ENCODE results near the gene LRRC41. TPM values are rescaled to one million over a fixed set of nuclear protein-coding genes. Genes with fewer than 3 reads are reported as not detected.

LRRC41 gene
- total RNA-seq, 2 experiments from 2014 or later: 23.0 to 24.3 TPM

GRCh38 chr1:46285730-46286477, 17.5 kb downstream of the LRRC41 start:
- no peak overlapping the region for H3K4me3 Mint-ChIP-seq

GRCh38 chr1:46284597-46285564, 18.5 kb downstream of the LRRC41 start:
- POLR2A ChIA-PET: interaction anchor here (0.9 to 1.6 kb wide), 3 partner anchors 18 to 56 kb away, joined by 3 to 5 read pairs (median 5); partner anchors contain the start of genes LRRC41 and UQCRH
- CTCF ChIA-PET: interaction anchor here (0.9 kb wide), 1 partner anchor 63 kb away, joined by 3 read pairs; no protein-coding TSS in a partner anchor
- peaks cover 35% of the 10 kb centered on the region for H3K36me3 ChIP-seq (ENCODE audit: insufficient read depth, low read length)

More at GRCh38 chr1:46285730-46286477, 17.5 kb downstream of the LRRC41 start:
- ATAC-seq (ENCODE audit: poor library complexity): peak; percentile 77
- peaks cover 72% of the 10 kb centered on the region for H3K36me3 Mint-ChIP-seq (ENCODE audit: low read depth)
- no peaks in the 10 kb centered on the region for H3K9me3 Mint-ChIP-seq
- H3K36me3 ChIP-seq (ENCODE audit: insufficient read depth, low read length): peaks cover 25% of the 10 kb centered on the region
- CTCF ChIA-PET: interaction anchor here (0.6 to 1.3 kb wide), 4 partner anchors 17 to 121 kb away, joined by 3 to 5 read pairs (median 4); no protein-coding TSS in a partner anchor
- TF ChIP-seq CTCF (IDR thresholded peaks at IDR 0.05): no peak
- peaks cover 14% of the 10 kb centered on the region for H3K4me1 Mint-ChIP-seq (ENCODE audit: low read depth)
- no peak overlapping the region for H3K4me3 ChIP-seq (ENCODE audit: low read length)
- H3K9me3 ChIP-seq (ENCODE audit: control insufficient read depth in 1 of 2, insufficient read depth in 1 of 2, low read length in 2 of 2): no peaks in the 10 kb centered on the region
- POLR2A ChIA-PET: interaction anchor here (0.7 to 1.6 kb wide), 4 partner anchors 17 to 55 kb away, joined by 3 to 5 read pairs (median 4); partner anchors contain the start of genes LRRC41 and UQCRH
- H3K4me1 ChIP-seq (ENCODE audit: insufficient read depth, low read length): peaks cover 11% of the 10 kb centered on the region
- peak in 5 of 14 experiments; percentile 1 to 53 (median 31) for DNase-seq
- H3K27ac Mint-ChIP-seq: no peak overlapping the region
- H3K27ac ChIP-seq (ENCODE audit: low read depth in 1 of 2, low read length in 2 of 2): peak overlapping the region in 1 of 2 donors; percentile 9
- intact Hi-C loops (cut with DNase I, micrococcal nuclease): no loop called here
- H3K27me3 ChIP-seq (ENCODE audit: control insufficient read depth in 1 of 2, insufficient read depth in 2 of 2, low read length in 2 of 2): no peaks in the 10 kb centered on the region
- H3K27me3 Mint-ChIP-seq: no peaks in the 10 kb centered on the region

More at GRCh38 chr1:46284597-46285564, 18.5 kb downstream of the LRRC41 start:
- no peaks in the 10 kb centered on the region for H3K27me3 ChIP-seq (ENCODE audit: control insufficient read depth in 1 of 2, insufficient read depth in 2 of 2, low read length in 2 of 2)
- no peaks in the 10 kb centered on the region for H3K9me3 ChIP-seq (ENCODE audit: control insufficient read depth in 1 of 2, insufficient read depth in 1 of 2, low read length in 2 of 2)
- Mint-ChIP-seq H3K27ac (peak overlapping the region; percentile 3), H3K4me1 (ENCODE audit: low read depth) (peaks cover 14% of the 10 kb centered on the region), H3K9me3 (no peaks in the 10 kb centered on the region), H3K27me3 (no peaks in the 10 kb centered on the region), H3K4me3 (no peak overlapping the region), H3K36me3 (ENCODE audit: low read depth) (peaks cover 80% of the 10 kb centered on the region)
- DNase-seq (no peak), ATAC-seq (ENCODE audit: poor library complexity) (no peak)
- H3K4me3 ChIP-seq (ENCODE audit: low read length): no peak overlapping the region
- H3K4me1 ChIP-seq (ENCODE audit: insufficient read depth, low read length): peaks cover 11% of the 10 kb centered on the region
- no peak overlapping the region for H3K27ac ChIP-seq (ENCODE audit: low read depth in 1 of 2, low read length in 2 of 2)
- intact Hi-C loops (cut with DNase I, micrococcal nuclease): no loop called here
- no peak for TF ChIP-seq CTCF (IDR thresholded peaks at IDR 0.05)

All from CD4-positive, alpha-beta T cell (primary cell).